Suprapubic skin (tissue), 4 donors: ENCODE results near the gene ANTXR2. TPM values are rescaled to one million over a fixed set of nuclear protein-coding genes. Genes with fewer than 3 reads are reported as not detected.
"Not testable (repeated sequence)": the region's sequence is repeated elsewhere in the genome, so short reads cannot be mapped to it uniquely, and the experiment has no call there.

Experiments used
- DNase-seq, 2 donors: peaks; one replicate each; pipeline ENCODE4 v3.0.0-alpha.2; 2019; ENCODE audit warnings: low spot score in 2 of 2
- H3K27ac ChIP-seq: fragments of 200-600 bp; sonication (generic); one replicate; pipeline ENCODE4 v1.5.1; 2019
- H3K27me3 ChIP-seq: fragments of 200-600 bp; sonication (generic); one replicate; pipeline ENCODE4 v1.5.1; 2019
- H3K36me3 ChIP-seq: fragments of 200-600 bp; sonication (generic); one replicate; pipeline ENCODE4 v1.5.1; 2019
- H3K4me1 ChIP-seq: fragments of 200-600 bp; sonication (generic); one replicate; pipeline ENCODE4 v1.5.1; 2019
- H3K4me3 ChIP-seq: fragments of 200-600 bp; sonication (generic); one replicate; pipeline ENCODE4 v1.5.1; 2019; ENCODE audit warnings: mild to moderate bottlenecking
- H3K9me3 ChIP-seq: fragments of 200-600 bp; sonication (generic); one replicate; pipeline ENCODE4 v1.5.1; 2019
- EP300 ChIP-seq: sonication (generic); formaldehyde crosslinking; IDR thresholded peaks from one replicate; pipeline ENCODE4 v1.6.1; 2017; ENCODE audit warnings: antibody characterized with exemption
- POLR2A ChIP-seq, 2 donors: fragments of 450-650 bp; IDR thresholded peaks; one replicate each; pipeline ENCODE4 v1.6.1; 2017; ENCODE audit warnings: antibody characterized with exemption in 2 of 2, mild to moderate bottlenecking in 2 of 2, moderate library complexity in 2 of 2
- POLR2AphosphoS5 ChIP-seq, 3 donors: sonication (generic); formaldehyde crosslinking; IDR thresholded peaks; one replicate each; pipeline ENCODE4 v1.6.1; 2017; ENCODE audit warnings: antibody characterized with exemption in 3 of 3
- WGBS: methylation state at CpG from one replicate; pipeline ENCODE4 v1.1.5; 2018; 5-methylcytosine and 5-hydroxymethylcytosine counted together
- total RNA-seq, 4 donors: library from RNA; depleted of rRNA; stranded (reverse); fragments of >200 nt; gene quantifications; one replicate each; pipeline ENCODE4 v1.1.0, GENCODE V29; 2016
- TF ChIP-seq, protein P1 (sequence below), 2 donors: fragments of 200-600 bp in 1 of 2; fragments of 450-650 bp in 1 of 2; sonication (generic) in 1 of 2; IDR thresholded peaks; one replicate each; pipeline ENCODE4 v1.5.1; 2016 to 2019; ENCODE audit warnings: antibody characterized with exemption in 2 of 2, mild to moderate bottlenecking in 1 of 2, moderate library complexity in 1 of 2

Gene ANTXR2
- total RNA-seq, 4 donors from 2014 or later: 9.8 to 22.2 (median 12.8) TPM

GRCh38 chr4:79898055-79898454, 175.0 kb downstream of the ANTXR2 start:
- 54% methylated on average over 2 of the region's 2 CpGs for WGBS
- no peak overlapping the region for H3K4me3 ChIP-seq
- TF ChIP-seq POLR2A (IDR thresholded peaks at IDR 0.05): no peak
- no peak for TF ChIP-seq POLR2AphosphoS5 (IDR thresholded peaks at IDR 0.05)
- TF ChIP-seq EP300: no peak
- TF ChIP-seq, protein P1, sequence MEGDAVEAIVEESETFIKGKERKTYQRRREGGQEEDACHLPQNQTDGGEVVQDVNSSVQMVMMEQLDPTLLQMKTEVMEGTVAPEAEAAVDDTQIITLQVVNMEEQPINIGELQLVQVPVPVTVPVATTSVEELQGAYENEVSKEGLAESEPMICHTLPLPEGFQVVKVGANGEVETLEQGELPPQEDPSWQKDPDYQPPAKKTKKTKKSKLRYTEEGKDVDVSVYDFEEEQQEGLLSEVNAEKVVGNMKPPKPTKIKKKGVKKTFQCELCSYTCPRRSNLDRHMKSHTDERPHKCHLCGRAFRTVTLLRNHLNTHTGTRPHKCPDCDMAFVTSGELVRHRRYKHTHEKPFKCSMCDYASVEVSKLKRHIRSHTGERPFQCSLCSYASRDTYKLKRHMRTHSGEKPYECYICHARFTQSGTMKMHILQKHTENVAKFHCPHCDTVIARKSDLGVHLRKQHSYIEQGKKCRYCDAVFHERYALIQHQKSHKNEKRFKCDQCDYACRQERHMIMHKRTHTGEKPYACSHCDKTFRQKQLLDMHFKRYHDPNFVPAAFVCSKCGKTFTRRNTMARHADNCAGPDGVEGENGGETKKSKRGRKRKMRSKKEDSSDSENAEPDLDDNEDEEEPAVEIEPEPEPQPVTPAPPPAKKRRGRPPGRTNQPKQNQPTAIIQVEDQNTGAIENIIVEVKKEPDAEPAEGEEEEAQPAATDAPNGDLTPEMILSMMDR (IDR thresholded peaks at IDR 0.05): no peak
- H3K27ac ChIP-seq: no peak overlapping the region
- no peaks in the 10 kb centered on the region for H3K9me3 ChIP-seq
- H3K27me3 ChIP-seq: no peaks in the 10 kb centered on the region
- DNase-seq: no peak
- H3K4me1 ChIP-seq: no peaks in the 10 kb centered on the region
- H3K36me3 ChIP-seq: no peaks in the 10 kb centered on the region

GRCh38 chr4:79897174-79897573, 175.9 kb downstream of the ANTXR2 start:
- TF ChIP-seq POLR2AphosphoS5 (IDR thresholded peaks at IDR 0.05) (no peak), POLR2A (IDR thresholded peaks at IDR 0.05) (no peak), EP300 (no peak)
- TF ChIP-seq, protein P1 (IDR thresholded peaks at IDR 0.05): no peak
- 78% methylated on average over 3 of the region's 3 CpGs for WGBS
- H3K36me3 ChIP-seq: no peaks in the 10 kb centered on the region
- H3K9me3 ChIP-seq: no peaks in the 10 kb centered on the region
- H3K4me3 ChIP-seq: no peak overlapping the region
- no peak overlapping the region for H3K27ac ChIP-seq
- no peaks in the 10 kb centered on the region for H3K4me1 ChIP-seq
- no peaks in the 10 kb centered on the region for H3K27me3 ChIP-seq
- no peak for DNase-seq

DNA sequence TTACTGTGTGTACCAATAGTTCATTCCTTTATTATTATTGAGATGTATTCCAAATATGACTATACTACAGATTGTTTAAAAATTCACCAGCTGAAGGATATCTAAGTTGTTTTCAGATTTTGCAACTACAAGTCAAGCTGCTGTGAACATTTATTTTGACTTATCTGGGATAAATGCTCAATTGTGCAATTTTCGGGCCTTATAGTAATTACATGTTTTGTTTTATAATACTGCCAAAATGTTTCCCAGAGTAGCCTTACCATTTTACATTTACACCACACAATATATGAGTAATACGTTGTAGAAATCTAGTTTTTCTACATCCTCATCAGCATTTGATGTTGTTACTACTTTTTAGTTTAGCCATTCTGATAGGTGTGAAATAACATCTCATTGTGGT, 179.6 kb downstream of the ANTXR2 start:
- no peaks in the 10 kb centered on the region for H3K9me3 ChIP-seq
- TF ChIP-seq POLR2A (IDR thresholded peaks at IDR 0.05) (no peak), POLR2AphosphoS5 (IDR thresholded peaks at IDR 0.05) (no peak), EP300 (no peak)
- TF ChIP-seq, protein P1 (IDR thresholded peaks at IDR 0.05): no peak
- H3K4me3 ChIP-seq: no peak overlapping the region
- no peaks in the 10 kb centered on the region for H3K36me3 ChIP-seq
- 71% methylated on average over 2 of the region's 2 CpGs for WGBS
- no peaks in the 10 kb centered on the region for H3K27me3 ChIP-seq
- no peak overlapping the region for H3K27ac ChIP-seq
- no peaks in the 10 kb centered on the region for H3K4me1 ChIP-seq
- no peak for DNase-seq

- not testable (repeated sequence) for H3K4me3 ChIP-seq, H3K36me3 ChIP-seq, H3K9me3 ChIP-seq, DNase-seq, H3K4me1 ChIP-seq, H3K27me3 ChIP-seq, H3K27ac ChIP-seq
- 100% methylated on average over 1 of the region's 1 CpG for WGBS
These were observed 184.0 kb downstream of the ANTXR2 start for GRCh38 chr4:79889026-79889425.

- DNase-seq: no peak
- no peak for TF ChIP-seq EP300
- no peak for TF ChIP-seq POLR2AphosphoS5 (IDR thresholded peaks at IDR 0.05)
- TF ChIP-seq POLR2A (IDR thresholded peaks at IDR 0.05): no peak
- TF ChIP-seq, protein P1 (IDR thresholded peaks at IDR 0.05): no peak
These were observed 186.5 kb downstream of the ANTXR2 start for GRCh38 chr4:79886557-79886956.

GRCh38 chr4:79886021-79886420, 187.0 kb downstream of the ANTXR2 start:
- H3K4me3 ChIP-seq: no peak overlapping the region
- WGBS: 69% methylated on average over 5 of the region's 5 CpGs

More at GRCh38 chr4:79886557-79886956, 186.5 kb downstream of the ANTXR2 start:
- H3K27me3 ChIP-seq: no peaks in the 10 kb centered on the region
- no peaks in the 10 kb centered on the region for H3K9me3 ChIP-seq
- WGBS: 78% methylated on average over 1 of the region's 1 CpG
- no peaks in the 10 kb centered on the region for H3K4me1 ChIP-seq
- no peaks in the 10 kb centered on the region for H3K36me3 ChIP-seq
- H3K27ac ChIP-seq: no peak overlapping the region
- H3K4me3 ChIP-seq: no peak overlapping the region

More at GRCh38 chr4:79886021-79886420, 187.0 kb downstream of the ANTXR2 start:
- TF ChIP-seq, protein P1 (IDR thresholded peaks at IDR 0.05): no peak
- TF ChIP-seq POLR2A (IDR thresholded peaks at IDR 0.05) (no peak), EP300 (no peak), POLR2AphosphoS5 (IDR thresholded peaks at IDR 0.05) (no peak)
- Histone ChIP-seq H3K9me3 (no peaks in the 10 kb centered on the region), H3K27me3 (no peaks in the 10 kb centered on the region), H3K36me3 (no peaks in the 10 kb centered on the region), H3K27ac (no peak overlapping the region), H3K4me1 (no peaks in the 10 kb centered on the region)
- no peak for DNase-seq
